ENCODE results near the gene SIAE. TPM values are rescaled to one million over a fixed set of nuclear protein-coding genes. Genes with fewer than 3 reads are reported as not detected.

Gene SIAE
- total RNA-seq, 1 experiment from 2014 or later: 5.6 TPM

DNA sequence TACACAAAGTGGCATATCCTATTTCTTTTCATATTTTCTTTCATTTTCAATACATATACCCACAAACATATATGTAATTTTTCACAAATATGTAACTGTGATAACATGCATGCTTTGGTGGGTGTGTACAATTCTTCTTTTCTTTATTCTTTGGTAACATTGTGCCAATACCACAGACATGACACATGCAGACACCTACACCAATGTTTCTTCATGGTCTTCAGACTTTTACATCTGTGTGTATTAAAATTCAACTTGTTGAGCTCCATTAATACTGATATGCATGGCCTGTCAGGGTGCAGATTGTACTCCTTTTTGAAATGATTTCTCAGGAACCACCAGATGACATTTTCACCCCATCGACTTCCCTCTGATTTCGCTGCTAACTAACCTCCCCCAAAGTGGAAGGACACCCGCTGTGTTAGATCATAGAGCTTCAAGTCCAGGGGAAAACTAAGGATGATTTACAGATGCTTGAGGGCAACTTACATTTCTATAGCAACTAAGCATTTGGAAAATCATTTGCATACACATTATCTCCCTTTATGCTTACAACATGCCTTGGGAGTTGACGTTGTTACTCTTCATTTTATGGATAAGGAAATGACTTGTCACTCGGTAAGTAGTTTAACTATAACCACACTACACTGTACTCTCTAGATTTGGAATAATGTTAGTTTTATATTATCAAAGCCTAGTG is 72.8 kb downstream of the SIAE start:
- no CpG with 5 or more reads among the region's 5 CpGs for WGBS (ENCODE audit: extremely low coverage, insufficient read length, low lambda C conversion rate)
- no peak for DNase-seq
- H2BK15ac ChIP-seq (ENCODE audit: low read depth, low read length): no peak overlapping the region
- H3K79me1 ChIP-seq (ENCODE audit: insufficient read depth, low read depth, low read length, poor library complexity, severe bottlenecking): no peaks in the 10 kb centered on the region
- H3K56ac ChIP-seq (ENCODE audit: insufficient read length, low read depth, low read length): no peak overlapping the region
- no peak overlapping the region for H2BK5ac ChIP-seq (ENCODE audit: insufficient read length, low read length)
- no peak overlapping the region for H3K4me3 Mint-ChIP-seq
- no peak overlapping the region for H3K4me2 ChIP-seq (ENCODE audit: insufficient read depth, insufficient read length, low read length)
- H2AFZ ChIP-seq (ENCODE audit: low read length): no peak overlapping the region
- TF ChIP-seq, protein P1, sequence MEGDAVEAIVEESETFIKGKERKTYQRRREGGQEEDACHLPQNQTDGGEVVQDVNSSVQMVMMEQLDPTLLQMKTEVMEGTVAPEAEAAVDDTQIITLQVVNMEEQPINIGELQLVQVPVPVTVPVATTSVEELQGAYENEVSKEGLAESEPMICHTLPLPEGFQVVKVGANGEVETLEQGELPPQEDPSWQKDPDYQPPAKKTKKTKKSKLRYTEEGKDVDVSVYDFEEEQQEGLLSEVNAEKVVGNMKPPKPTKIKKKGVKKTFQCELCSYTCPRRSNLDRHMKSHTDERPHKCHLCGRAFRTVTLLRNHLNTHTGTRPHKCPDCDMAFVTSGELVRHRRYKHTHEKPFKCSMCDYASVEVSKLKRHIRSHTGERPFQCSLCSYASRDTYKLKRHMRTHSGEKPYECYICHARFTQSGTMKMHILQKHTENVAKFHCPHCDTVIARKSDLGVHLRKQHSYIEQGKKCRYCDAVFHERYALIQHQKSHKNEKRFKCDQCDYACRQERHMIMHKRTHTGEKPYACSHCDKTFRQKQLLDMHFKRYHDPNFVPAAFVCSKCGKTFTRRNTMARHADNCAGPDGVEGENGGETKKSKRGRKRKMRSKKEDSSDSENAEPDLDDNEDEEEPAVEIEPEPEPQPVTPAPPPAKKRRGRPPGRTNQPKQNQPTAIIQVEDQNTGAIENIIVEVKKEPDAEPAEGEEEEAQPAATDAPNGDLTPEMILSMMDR (conservative IDR thresholded peaks at IDR 0.05): no peak
- no peak overlapping the region for H4K8ac ChIP-seq (replicated peaks; ENCODE audit: insufficient read length, low read depth, low read length)
- H3K9me3 Mint-ChIP-seq: no peaks in the 10 kb centered on the region; a peak in 1 of 5 replicates
- no peaks in the 10 kb centered on the region for H3K9me3 ChIP-seq (ENCODE audit: control insufficient read depth, low read depth, low read length)
- no peaks in the 10 kb centered on the region for H3K23me2 ChIP-seq (ENCODE audit: insufficient read length, low read depth, low read length, poor library complexity, severe bottlenecking)
- H3K27ac ChIP-seq (ENCODE audit: insufficient read length, low read depth, low read length): no peak overlapping the region
- H3K36me3 Mint-ChIP-seq (ENCODE audit: insufficient read depth in 1 of 3, low read depth in 3 of 3): no peaks in the 10 kb centered on the region
- H3K14ac ChIP-seq (ENCODE audit: insufficient read depth, low read length): no peak overlapping the region
- no peak overlapping the region for H3T11ph ChIP-seq (ENCODE audit: low read length)
- no peak overlapping the region for H4K91ac ChIP-seq (ENCODE audit: insufficient read length, low read depth, low read length)
- no peak overlapping the region for H4K5ac ChIP-seq (ENCODE audit: insufficient read length, low read depth, low read length)
- H3K23ac ChIP-seq (ENCODE audit: insufficient read length, low read depth, low read length): no peak overlapping the region
- H3K4me1 Mint-ChIP-seq: peaks cover 9 to 10% of the 10 kb centered on the region in 2 experiments
- H3K4ac ChIP-seq (ENCODE audit: low read depth, low read length): no peak overlapping the region
- H2BK20ac ChIP-seq (ENCODE audit: low read depth, low read length, poor library complexity, severe bottlenecking): no peak overlapping the region
- H2AK5ac ChIP-seq (ENCODE audit: insufficient read length, low read length): no peak overlapping the region
- peaks cover 4% of the 10 kb centered on the region; the same call in 1 of the 2 replicates for H3K4me1 ChIP-seq (ENCODE audit: insufficient read depth, low read length)
- H3K27me3 ChIP-seq (ENCODE audit: insufficient read depth, low read length): no peaks in the 10 kb centered on the region
- H3K27me3 Mint-ChIP-seq (ENCODE audit: low read depth): peaks cover 7% of the 10 kb centered on the region
- H3K79me2 ChIP-seq (ENCODE audit: insufficient read depth, low read length): no peaks in the 10 kb centered on the region
- no peak overlapping the region for H2BK120ac ChIP-seq (ENCODE audit: low read depth, low read length, poor library complexity, severe bottlenecking)
- no peaks in the 10 kb centered on the region for H4K20me1 ChIP-seq (ENCODE audit: control insufficient read depth, insufficient read depth, insufficient read length)
- H3K18ac ChIP-seq (ENCODE audit: insufficient read length, low read depth, low read length): no peak overlapping the region
- no peak overlapping the region for H2BK12ac ChIP-seq (ENCODE audit: insufficient read length, low read depth, low read length)
- H3K9ac ChIP-seq (ENCODE audit: extremely low read depth, insufficient read length, low read length): no peak overlapping the region
- no peak overlapping the region for H3K27ac Mint-ChIP-seq
